Fibroblast of skin of scalp (primary cell): Measurements from ENCODE around the gene NIPBL.
"Not testable (repeated sequence)": the region's sequence is repeated elsewhere in the genome, so short reads cannot be mapped to it uniquely, and the experiment has no call there.

Source experiments
- DNase-seq: peaks from one replicate; pipeline ENCODE4 v3.0.0-alpha.2; 2013

NIPBL gene

GRCh38 chr5:36879274-36880033 lies 2.9 kb downstream of the NIPBL start:
- no peak for DNase-seq

DNA sequence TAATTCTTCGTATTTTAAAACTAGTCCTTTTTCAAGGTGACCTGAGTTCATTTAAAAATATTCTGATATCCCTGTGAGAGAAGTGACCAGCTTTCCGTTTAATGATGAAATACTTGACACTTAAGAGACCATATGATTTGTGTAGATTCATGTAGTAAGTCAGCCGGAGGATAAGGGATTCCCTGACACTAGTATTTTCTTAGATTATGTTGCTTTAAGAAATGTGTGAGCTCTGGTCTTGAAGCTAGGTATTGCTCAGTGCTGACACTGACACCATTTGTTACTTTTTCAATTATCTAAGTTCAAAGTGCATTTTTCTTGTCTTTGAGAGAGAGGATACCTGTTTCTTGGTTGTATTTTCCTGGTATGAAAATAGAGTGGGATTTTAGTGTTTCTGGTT lies 4.2 kb downstream of the NIPBL start:
- no peak for DNase-seq

DNA sequence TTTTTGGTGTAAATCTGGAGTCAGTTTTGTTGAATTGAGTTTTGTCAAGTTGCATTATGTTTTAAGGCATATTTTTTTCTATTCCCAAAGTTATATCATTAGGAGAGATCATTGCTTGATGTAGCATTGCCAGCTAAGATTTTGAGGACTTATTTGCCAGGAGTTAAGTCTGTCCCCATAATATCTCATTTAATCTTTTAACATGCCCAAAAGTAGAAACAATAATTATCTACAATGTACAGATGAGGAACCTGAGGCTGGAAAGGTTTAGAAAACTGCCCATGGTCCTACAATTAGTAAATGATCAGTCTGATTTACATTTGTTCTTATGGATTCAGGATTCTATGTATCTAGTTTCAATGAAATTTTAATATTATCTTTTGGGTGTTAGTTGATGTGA lies 4.7 kb downstream of the NIPBL start:
- no peak for DNase-seq

GRCh38 chr5:36881807-36882206 lies 5.2 kb downstream of the NIPBL start:
- DNase-seq = no peak

DNA sequence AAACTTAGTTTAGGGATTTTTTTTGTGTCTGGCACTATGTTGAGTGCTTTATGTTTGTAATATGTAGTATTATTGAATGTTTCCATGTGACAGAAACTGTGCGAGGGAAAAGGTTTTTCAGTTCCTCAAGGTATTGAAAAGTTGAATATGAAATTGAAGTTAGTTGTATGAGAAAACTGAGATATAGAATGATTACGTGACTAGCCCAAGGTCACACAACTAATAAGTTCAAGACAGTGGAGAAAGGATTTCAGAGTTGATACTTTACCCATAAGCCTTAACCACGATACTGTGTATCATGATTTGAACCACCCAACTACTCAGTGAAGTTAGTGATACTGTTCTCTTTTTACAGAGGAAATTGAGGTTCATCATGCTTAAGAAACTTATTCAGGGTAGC lies 5.7 kb downstream of the NIPBL start:
- DNase-seq = no peak

- no peak for DNase-seq
Observed at GRCh38 chr5:36883894-36884462, 7.4 kb downstream of the NIPBL start.

GRCh38 chr5:36885149-36885548 lies 8.6 kb downstream of the NIPBL start:
- no peak for DNase-seq

- DNase-seq = no peak
Observed at GRCh38 chr5:36885566-36886485, 9.3 kb downstream of the NIPBL start.

DNA sequence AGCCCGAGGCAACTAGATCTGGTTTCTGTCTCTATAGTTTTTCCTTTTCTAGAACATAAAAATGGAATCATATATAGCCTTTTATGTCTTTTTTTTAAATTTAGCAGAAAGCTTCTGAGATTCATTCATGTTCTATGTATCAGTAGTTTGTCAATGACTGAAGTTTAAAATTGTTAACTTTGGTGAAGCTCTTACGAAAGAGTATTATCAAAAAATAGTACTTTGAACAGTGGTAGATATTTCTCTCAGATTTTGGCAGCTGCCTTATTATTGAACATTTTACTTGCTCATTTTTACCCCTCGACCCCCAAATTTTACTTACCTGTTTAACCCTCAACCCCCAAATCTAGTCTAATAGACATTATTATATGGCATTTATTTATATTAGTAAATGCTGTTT lies 10.2 kb downstream of the NIPBL start:
- DNase-seq = no peak

DNA sequence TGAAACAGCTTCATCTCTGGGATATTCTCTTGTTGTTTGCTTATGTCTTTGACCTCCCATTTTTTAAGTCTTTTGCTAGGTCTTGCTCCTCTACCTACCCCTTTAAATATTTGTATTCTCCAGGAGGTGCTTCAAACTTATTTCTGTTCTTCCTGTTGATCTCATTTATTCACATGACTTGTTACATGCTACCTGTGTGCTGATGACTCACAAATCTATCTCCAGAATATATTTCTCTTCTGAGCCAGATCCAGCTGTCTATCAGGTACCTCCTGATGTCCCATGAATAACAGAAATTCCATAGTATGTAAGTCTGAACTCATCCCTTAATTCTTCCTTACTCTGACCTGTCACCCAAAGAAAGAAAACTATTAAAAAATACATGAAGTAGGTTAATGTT lies 11.0 kb downstream of the NIPBL start:
- no peak for DNase-seq

GRCh38 chr5:36888303-36888702 lies 11.7 kb downstream of the NIPBL start:
- no peak for DNase-seq

GRCh38 chr5:36889264-36889663 lies 12.7 kb downstream of the NIPBL start:
- DNase-seq = no peak

DNA sequence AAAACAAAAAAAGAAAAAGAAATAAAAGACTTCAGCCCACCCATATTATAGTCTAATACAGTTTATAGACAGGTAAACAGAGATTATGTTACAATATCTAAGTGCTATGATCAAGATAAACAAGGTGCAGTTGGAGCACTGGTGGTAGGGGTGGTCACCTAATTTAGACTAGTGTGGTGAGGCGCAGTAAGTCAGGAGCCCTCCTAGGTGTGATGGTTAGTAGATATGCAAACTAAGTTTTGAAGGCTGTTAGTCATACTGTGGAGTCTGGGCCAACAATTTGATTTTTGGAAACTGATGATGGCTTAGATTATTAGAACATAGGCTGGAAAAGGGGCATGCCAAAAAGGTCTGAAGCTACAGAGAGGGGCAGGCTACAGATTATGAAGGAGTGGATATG lies 14.7 kb downstream of the NIPBL start:
- no peak for DNase-seq

DNA sequence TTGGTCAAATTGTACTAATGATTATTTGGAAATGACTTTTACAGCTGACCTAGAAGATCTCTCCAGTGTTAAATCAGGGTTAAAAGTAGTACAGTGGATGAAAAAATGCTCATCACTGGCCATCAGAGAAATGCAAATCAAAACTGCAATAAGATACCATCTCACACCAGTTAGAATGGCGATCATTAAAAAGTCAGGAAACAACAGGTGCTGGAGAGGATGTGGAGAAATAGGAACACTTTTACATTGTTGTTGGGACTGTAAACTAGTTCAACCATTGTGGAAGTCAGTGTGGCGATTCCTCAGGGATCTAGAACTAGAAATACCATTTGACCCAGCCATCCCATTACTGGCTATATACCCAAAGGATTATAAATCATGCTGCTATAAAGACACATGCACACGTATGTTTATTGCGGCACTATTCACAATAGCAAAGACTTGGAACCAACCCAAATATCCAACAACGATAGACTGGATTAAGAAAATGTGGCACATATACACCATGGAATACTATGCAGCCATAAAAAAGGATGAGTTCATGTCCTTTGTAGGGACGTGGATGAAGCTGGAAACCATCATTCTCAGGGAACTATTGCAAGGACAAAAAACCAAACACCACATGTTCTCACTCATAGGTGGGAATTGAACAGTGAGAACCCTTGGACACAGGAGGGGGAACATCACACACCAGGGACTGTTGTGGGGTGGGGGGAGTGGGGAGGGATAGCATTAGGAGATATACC lies 15.7 kb downstream of the NIPBL start:
- not testable (repeated sequence) for DNase-seq

GRCh38 chr5:36894954-36895353 lies 18.4 kb downstream of the NIPBL start:
- no peak for DNase-seq

- no peak for DNase-seq
Observed at GRCh38 chr5:36896476-36896875, 19.9 kb downstream of the NIPBL start.

DNA sequence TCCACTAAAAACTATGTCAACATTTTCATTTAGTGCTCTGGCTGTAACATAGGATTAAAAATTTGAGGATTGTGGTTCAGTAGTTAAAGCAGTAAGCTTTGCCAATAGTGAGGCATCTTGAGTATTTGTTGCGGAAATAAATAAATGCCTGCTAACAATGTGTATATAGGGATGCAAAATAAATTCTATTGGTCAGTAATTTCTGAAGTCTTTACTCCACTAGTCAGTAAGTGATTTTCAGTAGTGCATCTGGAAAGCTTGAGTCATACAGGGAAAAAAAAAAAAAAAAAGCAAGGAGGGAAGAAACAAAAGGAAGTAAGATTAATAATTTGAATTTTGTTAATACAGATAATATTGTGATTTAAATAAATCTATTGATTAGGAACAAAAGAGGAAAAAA lies 21.0 kb downstream of the NIPBL start:
- peak; percentile 37 for DNase-seq

- DNase-seq = no peak
Observed at GRCh38 chr5:36899860-36900259, 23.3 kb downstream of the NIPBL start.

GRCh38 chr5:36900283-36900682 lies 23.7 kb downstream of the NIPBL start:
- peak; percentile 15 for DNase-seq

DNA sequence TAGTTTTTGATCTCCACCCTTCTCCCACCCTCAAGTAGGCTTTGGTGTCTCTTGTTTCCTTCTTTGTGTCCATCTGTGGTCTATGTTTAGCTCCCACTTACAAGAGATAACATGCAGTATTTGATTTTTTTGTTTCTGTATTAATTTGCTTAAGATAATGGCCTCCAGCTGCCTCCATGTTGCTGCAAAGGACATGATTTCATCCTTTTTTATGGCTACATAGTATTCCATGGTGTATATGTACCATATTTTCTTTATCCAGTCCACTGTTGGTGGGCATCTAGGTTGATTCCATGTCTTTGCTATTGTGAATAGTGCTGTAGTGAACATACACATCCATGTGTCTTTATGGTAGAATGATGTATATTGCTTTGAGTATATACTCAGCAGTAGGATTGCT lies 24.5 kb downstream of the NIPBL start:
- not testable (repeated sequence) for DNase-seq

DNA sequence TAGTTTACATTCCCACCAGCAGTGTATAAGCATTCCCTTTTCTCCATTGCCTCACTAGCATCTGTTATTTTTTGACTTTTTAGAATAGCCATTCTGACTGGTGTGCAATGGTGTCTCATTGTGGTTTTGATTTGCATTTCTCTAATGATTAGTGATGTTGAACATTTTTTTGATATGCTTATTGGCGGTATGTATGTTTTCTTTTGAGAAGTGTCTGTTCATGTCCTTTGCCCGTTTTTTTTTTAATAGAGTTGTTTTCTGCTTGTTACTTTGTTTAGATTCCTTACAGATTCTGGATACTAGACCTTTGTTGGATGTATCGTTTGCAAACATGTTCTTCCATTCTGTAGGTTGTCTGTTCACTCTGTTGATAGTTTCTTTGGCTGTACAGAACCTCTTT lies 25.3 kb downstream of the NIPBL start:
- no peak for DNase-seq

DNA sequence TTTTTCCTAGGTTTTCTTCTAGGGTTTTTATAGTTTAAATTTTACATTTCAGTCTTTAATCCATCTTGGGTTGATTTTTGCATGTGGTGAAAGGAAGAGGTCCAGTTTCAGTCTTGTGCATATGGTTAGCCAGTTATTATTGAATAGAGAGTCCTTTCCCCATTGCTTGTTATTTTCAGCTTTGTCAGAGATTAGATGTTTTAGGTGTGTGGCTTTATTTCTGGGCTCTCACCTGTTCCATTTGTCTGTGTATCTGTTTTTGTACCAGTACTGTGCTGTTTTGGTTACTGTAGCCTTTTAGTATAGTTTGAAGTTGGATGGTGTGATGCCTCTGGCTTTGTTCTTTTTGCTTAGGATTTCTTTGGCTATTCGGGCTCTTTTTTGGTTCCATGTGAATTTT lies 25.8 kb downstream of the NIPBL start:
- no peak for DNase-seq

- no peak for DNase-seq
Observed at GRCh38 chr5:36904677-36905076, 28.1 kb downstream of the NIPBL start.
